ENCODE data around the gene SUPT3H. TPM values are rescaled to one million over a fixed set of nuclear protein-coding genes. Genes with fewer than 3 reads are reported as not detected.

SUPT3H gene
- total RNA-seq, 6 experiments from 2014 or later = 5.6 to 8.2 (median 6.5) TPM

GRCh38 chr6:44833248-44833647 is 544.5 kb downstream of the SUPT3H start:
- Mint-ChIP-seq H3K36me3 (ENCODE audit: low read depth) (no peaks in the 10 kb centered on the region), H3K27ac (no peak overlapping the region), H3K9me3 (no peaks in the 10 kb centered on the region), H3K27me3 (ENCODE audit: insufficient read depth) (no peaks in the 10 kb centered on the region; the same call in 1 of the 2 replicates), H3K4me1 (ENCODE audit: low read depth) (peaks cover 5% of the 10 kb centered on the region; the same call in 1 of the 2 replicates), H3K4me3 (no peak overlapping the region)
- TF ChIP-seq CTCF (IDR thresholded peaks at IDR 0.05) = no peak
- DNase-seq = no peak

GRCh38 chr6:44831002-44831610 is 546.6 kb downstream of the SUPT3H start:
- no peaks in the 10 kb centered on the region for H3K36me3 Mint-ChIP-seq (ENCODE audit: low read depth)
- H3K4me1 Mint-ChIP-seq (ENCODE audit: low read depth) = peaks cover 8% of the 10 kb centered on the region
- H3K27ac Mint-ChIP-seq = no peak overlapping the region
- H3K9me3 Mint-ChIP-seq = no peaks in the 10 kb centered on the region
- no peaks in the 10 kb centered on the region for H3K27me3 Mint-ChIP-seq (ENCODE audit: insufficient read depth)
- TF ChIP-seq CTCF (IDR thresholded peaks at IDR 0.05) = no peak
- DNase-seq = peak; percentile 4
- H3K4me3 Mint-ChIP-seq = no peak overlapping the region

GRCh38 chr6:44829836-44830235 is 547.9 kb downstream of the SUPT3H start:
- Mint-ChIP-seq H3K36me3 (ENCODE audit: low read depth) (no peaks in the 10 kb centered on the region), H3K27me3 (ENCODE audit: insufficient read depth) (no peaks in the 10 kb centered on the region), H3K9me3 (no peaks in the 10 kb centered on the region), H3K27ac (no peak overlapping the region), H3K4me1 (ENCODE audit: low read depth) (peaks cover 11% of the 10 kb centered on the region), H3K4me3 (no peak overlapping the region)
- DNase-seq = no peak
- no peak for TF ChIP-seq CTCF (IDR thresholded peaks at IDR 0.05)

- no peak for DNase-seq
- Mint-ChIP-seq H3K36me3 (ENCODE audit: low read depth) (no peaks in the 10 kb centered on the region), H3K9me3 (no peaks in the 10 kb centered on the region), H3K27me3 (ENCODE audit: insufficient read depth) (no peaks in the 10 kb centered on the region), H3K4me3 (no peak overlapping the region), H3K27ac (no peak overlapping the region), H3K4me1 (ENCODE audit: low read depth) (peaks cover 11% of the 10 kb centered on the region)
- TF ChIP-seq CTCF (IDR thresholded peaks at IDR 0.05) = no peak
Measured at GRCh38 chr6:44828780-44829179, 549.0 kb downstream of the SUPT3H start.

GRCh38 chr6:44826025-44826676 is 551.6 kb downstream of the SUPT3H start:
- no peak for DNase-seq
- H3K4me1 Mint-ChIP-seq (ENCODE audit: low read depth) = peaks cover 8% of the 10 kb centered on the region
- TF ChIP-seq CTCF (IDR thresholded peaks at IDR 0.05) = no peak
- no peaks in the 10 kb centered on the region for H3K9me3 Mint-ChIP-seq
- no peak overlapping the region for H3K4me3 Mint-ChIP-seq
- H3K27ac Mint-ChIP-seq = no peak overlapping the region
- no peaks in the 10 kb centered on the region for H3K36me3 Mint-ChIP-seq (ENCODE audit: low read depth)
- no peaks in the 10 kb centered on the region for H3K27me3 Mint-ChIP-seq (ENCODE audit: insufficient read depth)
